ENCODE results near the gene TRIO.

Gene TRIO

GRCh38 chr5:14453481-14453880 is 310.3 kb downstream of the TRIO start:
- no peak for DNase-seq
- no peak overlapping the region for H3K27ac ChIP-seq
- TF ChIP-seq, protein P1, sequence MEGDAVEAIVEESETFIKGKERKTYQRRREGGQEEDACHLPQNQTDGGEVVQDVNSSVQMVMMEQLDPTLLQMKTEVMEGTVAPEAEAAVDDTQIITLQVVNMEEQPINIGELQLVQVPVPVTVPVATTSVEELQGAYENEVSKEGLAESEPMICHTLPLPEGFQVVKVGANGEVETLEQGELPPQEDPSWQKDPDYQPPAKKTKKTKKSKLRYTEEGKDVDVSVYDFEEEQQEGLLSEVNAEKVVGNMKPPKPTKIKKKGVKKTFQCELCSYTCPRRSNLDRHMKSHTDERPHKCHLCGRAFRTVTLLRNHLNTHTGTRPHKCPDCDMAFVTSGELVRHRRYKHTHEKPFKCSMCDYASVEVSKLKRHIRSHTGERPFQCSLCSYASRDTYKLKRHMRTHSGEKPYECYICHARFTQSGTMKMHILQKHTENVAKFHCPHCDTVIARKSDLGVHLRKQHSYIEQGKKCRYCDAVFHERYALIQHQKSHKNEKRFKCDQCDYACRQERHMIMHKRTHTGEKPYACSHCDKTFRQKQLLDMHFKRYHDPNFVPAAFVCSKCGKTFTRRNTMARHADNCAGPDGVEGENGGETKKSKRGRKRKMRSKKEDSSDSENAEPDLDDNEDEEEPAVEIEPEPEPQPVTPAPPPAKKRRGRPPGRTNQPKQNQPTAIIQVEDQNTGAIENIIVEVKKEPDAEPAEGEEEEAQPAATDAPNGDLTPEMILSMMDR (IDR thresholded peaks at IDR 0.05; ENCODE audit: low read depth, low read length, missing control alignments) = no peak
- peaks cover 39% of the 10 kb centered on the region for H3K36me3 ChIP-seq (replicated peaks)
- H3K27me3 ChIP-seq (replicated peaks) = no peaks in the 10 kb centered on the region
- in situ Hi-C loops (cut with HindIII; ENCODE audit: low pct_ligation_motif_present, low sequenced_read_pairs) = no loop called here
- no peak overlapping the region for H3K4me3 ChIP-seq (ENCODE audit: low read depth, low read length)

GRCh38 chr5:14455814-14456321 is 312.7 kb downstream of the TRIO start:
- Histone ChIP-seq H3K36me3 (replicated peaks) (peaks cover 57% of the 10 kb centered on the region), H3K27me3 (replicated peaks) (no peaks in the 10 kb centered on the region), H3K4me3 (ENCODE audit: low read depth, low read length) (no peak overlapping the region), H3K27ac (no peak overlapping the region)
- TF ChIP-seq, protein P1 (IDR thresholded peaks at IDR 0.05; ENCODE audit: low read depth, low read length, missing control alignments) = no peak
- DNase-seq = no peak
- in situ Hi-C loops (cut with HindIII; ENCODE audit: low pct_ligation_motif_present, low sequenced_read_pairs) = no loop called here

DNA sequence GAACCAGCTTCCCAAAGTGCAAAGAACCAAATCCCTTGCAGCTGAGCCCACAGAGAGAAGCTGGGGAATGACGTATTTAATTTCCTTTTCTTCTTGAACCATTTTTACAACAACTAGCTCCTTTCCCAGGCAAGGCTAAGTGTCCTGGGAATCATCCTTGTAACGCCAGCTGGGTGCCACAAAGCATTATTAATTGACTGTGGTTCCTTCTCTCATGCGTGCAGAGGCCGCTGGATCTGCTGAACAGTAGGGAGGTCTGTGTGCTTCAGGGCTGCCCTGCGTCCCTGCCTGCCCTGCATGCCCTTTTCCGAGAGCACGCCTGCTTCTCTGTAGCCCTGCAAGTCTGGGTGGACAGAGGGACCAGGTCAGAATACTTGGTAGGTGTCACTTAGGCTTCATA is 314.3 kb downstream of the TRIO start:
- in situ Hi-C loops (cut with HindIII; ENCODE audit: low pct_ligation_motif_present, low sequenced_read_pairs) = no loop called here

DNA sequence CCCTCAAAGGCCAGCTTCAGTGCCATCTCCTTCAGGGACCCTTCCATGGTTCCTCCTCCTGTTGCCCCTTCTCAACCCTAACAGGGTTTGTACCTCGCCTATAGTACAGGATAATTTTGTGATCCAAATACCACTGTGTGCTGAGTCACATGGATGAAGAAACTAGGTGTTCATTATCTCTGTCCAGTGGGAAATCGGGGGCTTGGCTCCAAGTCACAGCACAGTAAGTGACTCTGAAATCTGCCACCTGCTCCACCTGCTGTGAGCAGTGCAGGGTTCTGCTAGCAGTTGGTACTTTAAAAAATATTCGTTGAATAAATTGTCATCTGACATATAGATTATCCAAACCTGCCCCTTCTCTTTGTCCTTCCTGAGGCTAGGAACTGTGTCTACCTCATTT is 315.3 kb downstream of the TRIO start:
- in situ Hi-C loops (cut with HindIII; ENCODE audit: low pct_ligation_motif_present, low sequenced_read_pairs) = no loop called here
- Histone ChIP-seq H3K4me3 (ENCODE audit: low read depth, low read length) (no peak overlapping the region), H3K27me3 (replicated peaks) (no peaks in the 10 kb centered on the region), H3K27ac (no peak overlapping the region), H3K36me3 (replicated peaks) (peaks cover 80% of the 10 kb centered on the region)
- TF ChIP-seq, protein P1 (IDR thresholded peaks at IDR 0.05; ENCODE audit: low read depth, low read length, missing control alignments) = no peak
- DNase-seq = no peak

More for the DNA sequence above, 314.3 kb downstream of the TRIO start:
- TF ChIP-seq, protein P1 (IDR thresholded peaks at IDR 0.05; ENCODE audit: low read depth, low read length, missing control alignments) = no peak
- Histone ChIP-seq H3K4me3 (ENCODE audit: low read depth, low read length) (no peak overlapping the region), H3K27me3 (replicated peaks) (no peaks in the 10 kb centered on the region), H3K27ac (no peak overlapping the region), H3K36me3 (replicated peaks) (peaks cover 71% of the 10 kb centered on the region)
- no peak for DNase-seq

DNA sequence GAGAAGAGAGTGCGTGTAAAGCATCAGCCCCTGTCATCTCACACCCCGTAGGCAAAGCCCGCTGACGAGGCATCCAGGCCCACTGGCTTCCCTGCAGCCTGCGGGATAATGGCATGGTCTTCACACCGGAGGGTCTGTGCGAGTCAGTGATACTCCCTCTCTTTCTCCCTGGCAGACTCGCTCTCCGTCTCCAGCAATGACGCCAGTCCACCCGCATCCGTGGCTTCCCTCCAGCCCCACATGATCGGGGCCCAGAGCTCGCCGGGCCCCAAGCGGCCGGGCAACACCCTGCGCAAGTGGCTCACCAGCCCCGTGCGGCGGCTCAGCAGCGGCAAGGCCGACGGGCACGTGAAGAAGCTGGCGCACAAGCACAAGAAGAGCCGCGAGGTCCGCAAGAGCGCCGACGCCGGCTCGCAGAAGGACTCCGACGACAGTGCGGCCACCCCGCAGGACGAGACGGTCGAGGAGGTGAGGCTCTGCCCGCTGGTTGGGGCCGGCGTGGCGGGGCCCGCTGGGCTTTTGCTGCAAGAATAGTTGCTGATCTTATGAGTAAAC is 317.8 kb downstream of the TRIO start:
- H3K36me3 ChIP-seq (replicated peaks) = peaks cover 83% of the 10 kb centered on the region

More for the DNA sequence above, 317.8 kb downstream of the TRIO start:
- DNase-seq = no peak
- in situ Hi-C loops (cut with HindIII; ENCODE audit: low pct_ligation_motif_present, low sequenced_read_pairs) = no loop called here
- no peak overlapping the region for H3K4me3 ChIP-seq (ENCODE audit: low read depth, low read length)
- H3K27me3 ChIP-seq (replicated peaks) = no peaks in the 10 kb centered on the region
- TF ChIP-seq, protein P1 (IDR thresholded peaks at IDR 0.05; ENCODE audit: low read depth, low read length, missing control alignments) = no peak
- H3K27ac ChIP-seq = no peak overlapping the region
